GM12878 (cell line): ENCODE results near the gene GPR176. TPM values are rescaled to one million over a fixed set of nuclear protein-coding genes. Genes with fewer than 3 reads are reported as not detected.

ENCODE experiments used
- ATAC-seq: fragments of 200-7000 bp; cut with Tn5 transposase; 3 replicates; pipeline ENCODE4 v1.9.1; 2020; ENCODE audit warnings: mild to moderate bottlenecking, moderate library complexity
- BruUV-seq: library from RNA; stranded (reverse); fragments of 400-500 nt; replicated peaks from 2 replicates; lab custom pipeline; 2021; lab: Mats Ljungman, UMichigan
- CTCF ChIA-PET: fragments of 300-600 bp; sonication (Branson Sonifier 250); formaldehyde crosslinking; extraction: SDS; loops from one replicate; lab custom pipeline; 2021; ENCODE audit warnings: inconsistent platforms; lab: Yijun Ruan, JAX
- POLR2A ChIA-PET: fragments of 350-600 bp; formaldehyde crosslinking; extraction: SDS; loops from one replicate; lab custom pipeline; 2021; ENCODE audit warnings: inconsistent platforms; lab: Charles Lee
- RAD21 ChIA-PET: fragments of 300-600 bp; sonication (Branson Sonifier 250); formaldehyde crosslinking; loops from one replicate; lab custom pipeline; 2023; ENCODE audit warnings: antibody characterized with exemption; ENCODE audit not compliant: unreplicated experiment; lab: Charles Lee
- SMC1A ChIA-PET: fragments of 300-600 bp; sonication (Branson Sonifier 250); formaldehyde crosslinking; loops from one replicate; lab custom pipeline; 2023; ENCODE audit not compliant: unreplicated experiment, uncharacterized antibody; lab: Charles Lee
- DNase-seq: peaks from one replicate; pipeline ENCODE4 v3.0.0-alpha.2; 2011; ENCODE audit warnings: low read depth, low spot score
- FAIRE-seq: peaks from 3 replicates; lab custom pipeline; 2011; peaks lifted over from hg19 to GRCh38; lab: Jason Lieb, UNC
- H2AFZ ChIP-seq: 2 replicates; pipeline ENCODE4 v1.6.0; 2011; ENCODE audit warnings: low read depth, low read length, control low read depth; ENCODE audit not compliant: control insufficient read depth
- H3K27ac ChIP-seq: 2 replicates; pipeline ENCODE4 v1.5.1; 2011; ENCODE audit warnings: control low read depth; ENCODE audit not compliant: control insufficient read depth, insufficient read depth
- H3K27me3 ChIP-seq, 2 experiments: replicated peaks in 1 of 2; 2 replicates each; pipeline versions ENCODE4 v1.6.0 to v1.6.1; 2011; ENCODE audit warnings: low read length in 1 of 2; ENCODE audit not compliant: control insufficient read depth in 2 of 2, insufficient read depth in 2 of 2
- H3K36me3 ChIP-seq, 2 experiments: 2 replicates each; pipeline ENCODE4 v1.5.1; 2011; ENCODE audit warnings: low read length in 1 of 2; ENCODE audit not compliant: control insufficient read depth in 2 of 2, insufficient read depth in 2 of 2
- H3K4me1 ChIP-seq: 2 replicates; pipeline ENCODE4 v1.6.1; 2011; ENCODE audit warnings: mild to moderate bottlenecking, low read length, moderate library complexity, mixed read lengths; ENCODE audit not compliant: control insufficient read depth, insufficient read depth
- H3K4me2 ChIP-seq: 2 replicates; pipeline ENCODE4 v1.6.0; 2011; ENCODE audit warnings: control low read depth; ENCODE audit not compliant: control insufficient read depth, insufficient read depth
- H3K4me3 ChIP-seq: fragments of 200-600 bp; sonication (generic); 2 replicates; pipeline ENCODE4 v1.5.1; 2016
- H3K79me2 ChIP-seq: 2 replicates; pipeline ENCODE4 v1.6.0; 2011; ENCODE audit warnings: low read length; ENCODE audit not compliant: control insufficient read depth, insufficient read depth
- H3K9ac ChIP-seq: 2 replicates; pipeline ENCODE4 v1.8.0; 2011; ENCODE audit warnings: low read length, control low read depth, mixed read lengths; ENCODE audit not compliant: control insufficient read depth, insufficient read depth
- H3K9me3 ChIP-seq: replicated peaks from 3 replicates; pipeline ENCODE4 v1.5.1; 2011; ENCODE audit warnings: mild to moderate bottlenecking, low read length; ENCODE audit not compliant: control insufficient read depth, insufficient read depth
- H4K20me1 ChIP-seq: 2 replicates; pipeline ENCODE4 v1.6.0; 2011; ENCODE audit not compliant: control insufficient read depth, insufficient read depth
- MLLT1 ChIP-seq: fragments of 450-650 bp; IDR thresholded peaks from 2 replicates; pipeline ENCODE4 v1.6.1; 2016; ENCODE audit warnings: mild to moderate bottlenecking
- TARDBP ChIP-seq: IDR thresholded peaks from 2 replicates; pipeline ENCODE4 v1.6.1; 2016; ENCODE audit warnings: borderline replicate concordance
- TBL1XR1 ChIP-seq: IDR thresholded peaks from 2 replicates; pipeline ENCODE4 v1.6.1; 2012; ENCODE audit warnings: low read depth, low read length, improper control_type of control experiment
- ZBTB40 ChIP-seq: fragments of 450-650 bp; IDR thresholded peaks from 2 replicates; pipeline ENCODE4 v1.6.1; 2016; ENCODE audit warnings: mild to moderate bottlenecking, moderate library complexity, borderline replicate concordance
- WGBS: methylation state at CpG from one replicate; pipeline ENCODE4 v1.1.6; 2016; ENCODE audit warnings: low lambda C conversion rate; ENCODE audit not compliant: insufficient replicate concordance, insufficient coverage; ENCODE audit errors: missing lambda C conversion rate; 5-methylcytosine and 5-hydroxymethylcytosine counted together
- in situ Hi-C: fragments of 300-500 bp; cut with MboI; formaldehyde crosslinking; loops from 9 replicates; pipeline ENCODE4 v1.14.3; 2018; ENCODE audit warnings: mixed read lengths
- intact Hi-C: fragments of 100-400 bp; cut with micrococcal nuclease; formaldehyde crosslinking; loops from one replicate; pipeline ENCODE4 v1.14.2; 2022; ENCODE audit not compliant: unreplicated experiment
- polyA plus RNA-seq, 11 experiments: library from polyadenylated mRNA; depleted of rRNA in 4 of 11; unstranded in 6 of 11; stranded (reverse) in 5 of 11; fragments of >200 nt; fragmentation: Nextera tagmentation in 4 of 11; fragmentation: Illumina TruSeq in 1 of 11; extraction: Ambion mirVana in 4 of 11; extraction: Trizol in 1 of 11; gene quantifications; 1 replicate in 1 of 11; 2 replicates in 10 of 11; pipeline versions ENCODE4 v1.2.1 to v1.2.3, GENCODE V29; 2011 to 2016; ENCODE audit warnings: inconsistent platforms in 2 of 11, missing spikeins in 2 of 11, low read depth in 1 of 11
- total RNA-seq, 4 experiments: library from RNA; depleted of rRNA in 3 of 4; stranded (reverse); fragments of >200 nt in 3 of 4; fragmentation: Illumina TruSeq in 1 of 4; extraction: Trizol in 1 of 4; gene quantifications; 2 replicates each; pipeline versions ENCODE4 v1.2.1 to v1.2.3, GENCODE V29; 2013 to 2021
- TF ChIP-seq, protein P1 (sequence below): fragments of 450-650 bp; formaldehyde crosslinking; IDR thresholded peaks from 2 replicates; pipeline ENCODE4 v1.4.0; 2022; ENCODE audit warnings: mild to moderate bottlenecking, moderate library complexity

The GPR176 gene
- total and polyA plus RNA-seq, 10 of the 15 experiments (the other 5 are each of a cell fraction or from before 2014, with no cell fraction given): 0.02 to 0.33 (median 0.16) TPM; not detected in 4

DNA sequence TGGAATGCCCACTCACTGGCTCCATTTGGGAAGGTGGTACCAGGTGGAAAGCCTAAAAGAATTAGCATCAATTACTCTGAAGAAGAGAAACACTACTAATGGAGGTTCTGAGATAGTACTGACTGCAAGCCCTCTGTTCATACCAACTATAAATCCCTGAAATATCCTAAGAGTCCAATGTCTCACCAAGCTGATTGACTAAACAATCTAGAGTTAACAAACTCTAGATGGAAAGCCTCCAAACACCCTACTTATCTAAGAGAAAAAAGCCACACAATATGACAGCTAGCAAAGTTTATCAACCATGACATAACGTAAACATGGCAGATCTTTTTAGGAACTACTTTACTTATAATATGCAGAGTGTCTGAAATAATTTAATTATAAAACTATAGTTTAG lies 59.2 kb downstream of the GPR176 start:
- Histone ChIP-seq H3K27me3 (no peaks in the 10 kb centered on the region; a peak in 1 of 4 replicates), H3K4me2 (no peak overlapping the region), H3K9ac (no peak overlapping the region), H3K4me3 (no peak overlapping the region), H3K36me3 (no peaks in the 10 kb centered on the region), H3K4me1 (no peaks in the 10 kb centered on the region), H3K79me2 (no peaks in the 10 kb centered on the region), H3K27ac (no peak overlapping the region), H2AFZ (no peak overlapping the region), H3K9me3 (no peaks in the 10 kb centered on the region), H4K20me1 (no peaks in the 10 kb centered on the region)
- in situ Hi-C loops (no loop called here), intact Hi-C loops (no loop called here)
- TF ChIP-seq, protein P1, sequence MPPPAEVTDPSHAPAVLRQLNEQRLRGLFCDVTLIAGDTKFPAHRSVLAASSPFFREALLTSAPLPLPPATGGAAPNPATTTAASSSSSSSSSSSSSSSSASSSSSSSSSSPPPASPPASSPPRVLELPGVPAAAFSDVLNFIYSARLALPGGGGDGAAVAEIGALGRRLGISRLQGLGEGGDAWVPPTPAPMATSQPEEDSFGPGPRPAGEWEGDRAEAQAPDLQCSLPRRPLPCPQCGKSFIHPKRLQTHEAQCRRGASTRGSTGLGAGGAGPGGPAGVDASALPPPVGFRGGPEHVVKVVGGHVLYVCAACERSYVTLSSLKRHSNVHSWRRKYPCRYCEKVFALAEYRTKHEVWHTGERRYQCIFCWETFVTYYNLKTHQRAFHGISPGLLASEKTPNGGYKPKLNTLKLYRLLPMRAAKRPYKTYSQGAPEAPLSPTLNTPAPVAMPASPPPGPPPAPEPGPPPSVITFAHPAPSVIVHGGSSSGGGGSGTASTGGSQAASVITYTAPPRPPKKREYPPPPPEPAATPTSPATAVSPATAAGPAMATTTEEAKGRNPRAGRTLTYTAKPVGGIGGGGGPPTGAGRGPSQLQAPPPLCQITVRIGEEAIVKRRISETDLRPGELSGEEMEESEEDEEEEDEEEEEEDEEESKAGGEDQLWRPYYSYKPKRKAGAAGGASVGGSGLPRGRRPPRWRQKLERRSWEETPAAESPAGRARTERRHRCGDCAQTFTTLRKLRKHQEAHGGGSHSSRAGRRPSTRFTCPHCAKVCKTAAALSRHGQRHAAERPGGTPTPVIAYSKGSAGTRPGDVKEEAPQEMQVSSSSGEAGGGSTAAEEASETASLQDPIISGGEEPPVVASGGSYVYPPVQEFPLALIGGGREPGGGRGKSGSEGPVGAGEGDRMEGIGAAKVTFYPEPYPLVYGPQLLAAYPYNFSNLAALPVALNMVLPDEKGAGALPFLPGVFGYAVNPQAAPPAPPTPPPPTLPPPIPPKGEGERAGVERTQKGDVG (CRISPR knock-in tag): no peak
- TF ChIP-seq MLLT1: no peak
- no peak for TF ChIP-seq TARDBP
- no peak for TF ChIP-seq ZBTB40
- no peak for TF ChIP-seq TBL1XR1
- no TSS peak for BruUV-seq
- ChIA-PET RAD21 (no interaction called here), CTCF (interaction anchor here (1.2 to 4.8 kb wide), 2 partner anchors 9 to 14 kb away, joined by 3 to 36 read pairs; no protein-coding TSS in a partner anchor), SMC1A (interaction anchor here (0.9 to 3.6 kb wide), 3 partner anchors 14 to 62 kb away, joined by 3 to 37 read pairs (median 4); no protein-coding TSS in a partner anchor), POLR2A (interaction anchor here (0.7 kb wide), 1 partner anchor 49 kb away, joined by 3 read pairs; no protein-coding TSS in a partner anchor)
- DNase-seq: no peak
- WGBS: 87% methylated on average over 1 of the region's 1 CpG
- no peak for ATAC-seq
- FAIRE-seq: no peak
